GM12873 (cell line): ENCODE data around the gene COX6B2.

Source experiments
- CTCF ChIP-seq: IDR thresholded peaks from 2 replicates; pipeline ENCODE4 v1.5.1; 2012; ENCODE audit warnings: low read depth, mild to moderate bottlenecking, moderate library complexity, low read length, control low read depth; ENCODE audit not compliant: insufficient read depth; ENCODE audit errors: missing control alignments

The COX6B2 gene

GRCh38 chr19:55353356-55353802, 1.1 kb downstream of the COX6B2 start:
- TF ChIP-seq CTCF: no peak

GRCh38 chr19:55352549-55353145, 1.9 kb downstream of the COX6B2 start:
- TF ChIP-seq CTCF: no peak

- no peak for TF ChIP-seq CTCF
Measured at GRCh38 chr19:55352040-55352439, 2.5 kb downstream of the COX6B2 start.

DNA sequence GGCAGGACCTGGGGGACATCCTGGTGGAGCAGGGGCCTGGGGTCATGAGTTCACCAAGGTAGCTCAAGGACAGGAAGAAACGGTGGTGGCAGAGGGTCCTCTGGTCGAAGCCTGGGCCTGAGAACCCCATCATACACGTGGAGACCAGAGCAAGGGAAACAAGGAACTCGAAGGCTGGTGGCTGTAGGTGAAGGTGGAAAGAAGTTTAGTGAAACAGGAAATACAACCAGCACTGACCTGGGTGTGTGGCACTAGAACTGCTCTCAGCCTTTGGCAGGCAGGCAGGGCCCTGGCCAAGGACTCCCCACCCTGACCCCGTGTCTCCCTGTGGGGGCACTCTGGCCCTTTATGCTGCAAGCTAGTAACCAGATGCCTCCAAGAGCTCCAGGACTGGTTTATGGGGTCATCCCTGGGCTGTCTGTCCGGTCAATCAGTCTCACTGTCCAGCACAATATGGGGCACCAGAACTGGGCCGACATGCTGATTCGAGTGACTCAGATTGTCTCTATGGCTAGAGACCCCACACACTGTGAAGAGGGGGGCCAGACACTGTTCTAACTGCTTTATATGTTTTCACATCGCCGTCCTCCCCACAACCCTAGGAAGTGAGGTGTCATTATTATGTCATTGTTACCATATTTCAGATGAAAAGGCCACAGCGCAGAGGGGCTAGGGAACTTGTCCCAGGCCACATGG, 3.8 kb downstream of the COX6B2 start:
- no peak for TF ChIP-seq CTCF

DNA sequence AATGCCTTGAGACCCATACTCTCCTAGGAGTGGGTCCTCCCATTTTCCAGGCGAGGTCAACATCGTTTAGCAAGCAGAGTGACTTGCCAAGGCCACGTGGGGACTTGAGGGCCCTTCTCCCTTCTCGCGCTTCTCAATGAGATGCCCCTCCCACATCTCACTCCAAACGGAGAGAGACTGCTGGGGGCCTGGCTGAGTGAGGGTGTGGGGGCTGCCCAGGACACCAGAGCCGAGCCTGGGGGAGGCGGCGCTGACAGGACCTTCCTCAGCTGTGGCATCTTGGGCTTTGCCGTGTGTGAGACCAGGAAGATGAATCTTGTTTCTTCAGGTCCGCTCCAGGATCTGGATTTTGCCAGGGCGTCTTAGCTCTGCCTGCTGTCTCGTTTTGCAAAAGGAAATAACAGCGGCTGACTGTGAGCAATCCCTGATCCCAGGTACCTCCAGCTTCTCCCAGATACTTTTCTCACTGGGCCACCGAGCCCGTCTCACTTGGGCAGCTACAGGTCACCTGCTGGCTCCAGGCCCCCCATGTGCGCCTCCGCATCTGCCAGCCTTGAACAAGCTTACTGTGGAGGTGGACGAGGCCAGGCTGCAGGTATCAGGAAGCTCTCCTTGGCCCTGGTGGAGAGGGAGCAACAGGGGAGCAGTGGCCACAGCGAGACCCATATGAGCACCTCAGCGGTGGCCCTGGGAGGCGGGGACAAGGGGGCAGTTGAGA, 6.0 kb downstream of the COX6B2 start:
- no peak for TF ChIP-seq CTCF

GRCh38 chr19:55347442-55348009, 7.0 kb downstream of the COX6B2 start:
- TF ChIP-seq CTCF: no peak
